Neutrophil (primary cell): ENCODE data around the gene MOSMO.

Experiments
- H3K27ac ChIP-seq: fragments of 200-600 bp; sonication (generic); 2 replicates; pipeline ENCODE4 v1.5.1; 2016; ENCODE audit warnings: mild to moderate bottlenecking, moderate library complexity
- H3K27me3 ChIP-seq: fragments of 200-600 bp; sonication (generic); 2 replicates; pipeline ENCODE4 v1.6.0; 2016; ENCODE audit warnings: mild to moderate bottlenecking
- H3K36me3 ChIP-seq: fragments of 200-600 bp; sonication (generic); 2 replicates; pipeline ENCODE4 v1.5.1; 2017
- H3K4me1 ChIP-seq, 2 experiments: fragments of 200-600 bp in 1 of 2; sonication (generic) in 1 of 2; 1 replicate in 1 of 2; 2 replicates in 1 of 2; pipeline versions ENCODE4 v1.5.1 to v1.6.1; 2013 to 2016; ENCODE audit warnings: low read depth in 1 of 2, low read length in 1 of 2, mild to moderate bottlenecking in 1 of 2, moderate library complexity in 1 of 2; ENCODE audit not compliant: control insufficient read depth in 1 of 2, insufficient read depth in 1 of 2
- H3K4me3 ChIP-seq, 2 experiments: fragments of 200-600 bp in 1 of 2; sonication (generic) in 1 of 2; 1 replicate in 1 of 2; 2 replicates in 1 of 2; pipeline ENCODE4 v1.5.1; 2013 to 2016; ENCODE audit warnings: low read depth in 1 of 2, low read length in 1 of 2, mild to moderate bottlenecking in 1 of 2, moderate library complexity in 1 of 2
- H3K9me3 ChIP-seq: fragments of 200-600 bp; sonication (generic); 2 replicates; pipeline ENCODE4 v1.5.1; 2016
- CTCF ChIP-seq: fragments of 200-600 bp; sonication (generic); IDR thresholded peaks from 2 replicates; pipeline ENCODE4 v1.5.1; 2016; ENCODE audit warnings: antibody characterized with exemption

The MOSMO gene

GRCh38 chr16:22007509-22008214 is at the start of gene MOSMO:
TSS of gene MOSMO (plus strand) at chr16:22008111. CDS start at chr16:22008302, 191 bp downstream.
- Histone ChIP-seq H3K27ac (peak within 1 kb of the TSS; percentile 59), H3K9me3 (no peaks in the 10 kb centered on the region), H3K4me1 (peaks cover 19 to 21% of the 10 kb centered on the region in 2 experiments), H3K27me3 (peaks cover 51% of the 10 kb centered on the region), H3K4me3 (peak within 1 kb of the TSS; percentile 84 to 89), H3K36me3 (no peaks in the 10 kb centered on the region)
- TF ChIP-seq CTCF: no peak

GRCh38 chr16:21959050-21959449 is 48.9 kb upstream of the MOSMO start:
- Histone ChIP-seq H3K27ac (no peak overlapping the region), H3K27me3 (no peaks in the 10 kb centered on the region), H3K4me3 (no peak overlapping the region), H3K4me1 (peaks cover 5 to 6% of the 10 kb centered on the region in 2 experiments), H3K36me3 (peaks cover 73% of the 10 kb centered on the region), H3K9me3 (no peaks in the 10 kb centered on the region)
- TF ChIP-seq CTCF: no peak

- H3K4me1 ChIP-seq: no peaks in the 10 kb centered on the region
- H3K27ac ChIP-seq: no peak overlapping the region
- H3K4me3 ChIP-seq: no peak overlapping the region
- no peaks in the 10 kb centered on the region for H3K27me3 ChIP-seq
- H3K9me3 ChIP-seq: no peaks in the 10 kb centered on the region
- no peak for TF ChIP-seq CTCF
- H3K36me3 ChIP-seq: peaks cover 98% of the 10 kb centered on the region
Measured at GRCh38 chr16:21962475-21962874, 45.4 kb upstream of the MOSMO start.

GRCh38 chr16:21963887-21964286 is 44.0 kb upstream of the MOSMO start:
- Histone ChIP-seq H3K27me3 (no peaks in the 10 kb centered on the region), H3K36me3 (peaks cover 97% of the 10 kb centered on the region), H3K4me3 (no peak overlapping the region), H3K4me1 (peaks cover 0 to 5% of the 10 kb centered on the region in 2 experiments), H3K9me3 (no peaks in the 10 kb centered on the region), H3K27ac (no peak overlapping the region)
- no peak for TF ChIP-seq CTCF

DNA sequence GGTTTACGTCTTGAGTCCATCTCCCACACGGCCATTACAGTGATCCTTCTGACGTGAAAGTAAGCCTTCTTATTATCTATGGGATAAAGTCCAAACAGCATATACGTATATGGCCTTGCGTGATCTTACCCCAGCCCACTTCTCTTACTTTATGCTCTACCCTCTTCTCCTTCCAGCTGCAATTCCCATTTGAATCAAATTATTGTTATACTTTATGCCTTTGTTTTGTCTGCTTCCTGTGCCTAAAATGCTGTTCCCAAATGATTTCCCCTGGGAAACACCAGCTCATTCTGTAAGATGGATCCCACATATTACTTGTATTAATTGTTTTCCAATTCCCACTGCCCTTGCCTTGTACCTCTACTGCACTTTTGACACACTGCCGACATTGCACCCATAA is 43.6 kb upstream of the MOSMO start:
- no peaks in the 10 kb centered on the region for H3K27me3 ChIP-seq
- peaks cover 97% of the 10 kb centered on the region for H3K36me3 ChIP-seq
- no peak overlapping the region for H3K4me3 ChIP-seq
- no peak overlapping the region for H3K27ac ChIP-seq
- no peak for TF ChIP-seq CTCF
- no peaks in the 10 kb centered on the region for H3K9me3 ChIP-seq
- peaks cover 0 to 5% of the 10 kb centered on the region in 2 experiments for H3K4me1 ChIP-seq
